Medulla oblongata (tissue), 1 donor: ENCODE data around the gene MAML1.

Experiments
- DNase-seq: peaks from one replicate; pipeline ENCODE4 v3.0.0-alpha.2; 2015; ENCODE audit errors: extremely low spot score

Gene MAML1

DNA sequence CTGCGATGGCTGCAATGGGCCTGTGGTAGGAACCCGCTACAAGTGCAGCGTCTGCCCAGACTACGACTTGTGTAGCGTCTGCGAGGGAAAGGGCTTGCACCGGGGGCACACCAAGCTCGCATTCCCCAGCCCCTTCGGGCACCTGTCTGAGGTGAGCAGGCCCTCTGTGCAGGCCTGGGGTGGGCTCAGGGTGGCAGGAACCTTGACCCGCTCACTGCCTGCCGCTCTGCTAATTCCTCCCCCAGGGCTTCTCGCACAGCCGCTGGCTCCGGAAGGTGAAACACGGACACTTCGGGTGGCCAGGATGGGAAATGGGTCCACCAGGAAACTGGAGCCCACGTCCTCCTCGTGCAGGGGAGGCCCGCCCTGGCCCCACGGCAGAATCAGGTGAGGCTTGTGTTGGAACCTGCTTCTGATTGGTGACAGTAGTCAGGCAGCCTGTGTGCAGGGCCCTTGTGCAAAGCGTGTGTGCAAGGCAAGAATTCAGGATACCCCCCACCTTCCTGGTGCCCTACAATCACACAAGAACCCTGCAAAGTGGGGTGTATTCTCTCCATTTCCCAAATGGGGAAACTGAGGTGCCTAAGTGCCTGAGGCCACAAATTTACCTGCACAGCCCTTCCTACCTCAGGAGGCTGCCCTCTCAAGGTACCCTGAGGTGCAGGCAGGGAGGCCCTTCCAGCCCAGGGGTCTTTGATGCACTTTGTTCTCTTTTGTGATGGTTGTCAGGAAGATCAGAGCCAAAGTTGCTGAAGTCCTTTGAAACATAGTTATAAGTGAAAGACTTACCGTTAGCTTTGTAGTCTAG is 91.5 kb downstream of the MAML1 start:
- DNase-seq = no peak

DNA sequence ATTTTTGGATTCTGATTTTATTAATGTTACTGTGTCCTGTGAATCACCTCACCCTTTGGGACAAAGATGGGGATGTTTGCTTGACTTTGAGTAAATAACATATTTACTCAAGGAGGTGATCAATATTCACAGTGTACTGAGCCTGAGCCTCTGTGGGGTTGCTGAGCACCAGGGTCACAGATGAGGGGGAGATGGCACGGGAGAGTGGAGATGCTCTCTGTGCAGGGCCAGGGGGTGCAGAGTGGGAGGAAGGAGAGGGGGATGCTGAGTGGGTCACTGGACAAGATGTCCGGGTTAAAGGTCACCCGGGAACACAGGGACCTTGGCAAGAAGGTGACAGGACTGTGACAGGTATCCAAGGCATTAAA is 92.1 kb downstream of the MAML1 start:
- DNase-seq = no peak

DNA sequence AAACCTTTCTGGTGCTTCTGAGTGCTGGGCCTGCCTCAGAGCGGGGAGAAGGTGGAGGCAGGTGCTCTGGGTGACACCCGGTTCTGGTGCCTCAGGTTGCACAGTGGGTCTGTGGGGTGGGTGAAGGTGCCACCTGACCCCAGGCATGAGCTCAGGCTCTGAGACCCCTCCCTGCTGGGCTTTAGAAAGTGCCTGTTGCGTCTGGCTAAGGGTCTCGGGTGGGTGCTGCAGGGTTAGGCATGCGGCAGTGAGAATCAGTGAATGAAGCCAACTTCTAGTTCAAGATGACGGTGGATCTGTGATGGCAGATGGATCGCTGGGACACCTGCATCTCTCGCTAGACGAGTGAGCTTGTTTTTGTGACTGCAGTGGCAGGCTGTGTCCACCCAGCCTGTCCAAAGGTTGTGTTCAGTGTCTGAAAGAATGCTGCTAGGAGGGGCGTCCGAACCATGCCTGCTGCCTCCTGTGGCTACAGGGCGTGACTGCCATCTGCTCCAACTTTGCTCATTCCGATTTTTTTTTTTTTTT is 93.1 kb downstream of the MAML1 start:
- DNase-seq = no peak
